Panc1 (cell line): ENCODE measurements around the gene MAIP1. TPM values are rescaled to one million over a fixed set of nuclear protein-coding genes. Genes with fewer than 3 reads are reported as not detected.

Experiments used
- ATAC-seq: fragments of 200-7000 bp; cut with Tn5 transposase; 2 replicates; pipeline ENCODE4 v1.9.1; 2020; ENCODE audit warnings: mild to moderate bottlenecking, moderate library complexity
- BruUV-seq: library from RNA; stranded (reverse); fragments of 400-500 nt; replicated peaks from 2 replicates; lab custom pipeline; 2021; lab: Mats Ljungman, UMichigan
- CTCF ChIA-PET: fragments of 300-600 bp; sonication (Branson Sonifier 250); formaldehyde crosslinking; loops from one replicate; lab custom pipeline; 2022; ENCODE audit warnings: antibody characterized with exemption; lab: Charles Lee
- POLR2A ChIA-PET: fragments of 300-600 bp; sonication (Branson Sonifier 250); formaldehyde crosslinking; loops from one replicate; lab custom pipeline; 2022; ENCODE audit warnings: antibody characterized with exemption; lab: Charles Lee
- DNase-seq: peaks from one replicate; pipeline ENCODE4 v3.0.0-alpha.2; 2010; ENCODE audit warnings: low read depth, low spot score
- H3K27ac ChIP-seq: 2 replicates; pipeline ENCODE4 v1.5.1; 2011; ENCODE audit warnings: mild to moderate bottlenecking, low read length, inconsistent platforms
- H3K27me3 ChIP-seq: fragments of 200-500 bp; sonication (Bioruptor generic); 2 replicates; pipeline ENCODE4 v1.6.0; 2014; ENCODE audit warnings: low read length, inconsistent platforms; ENCODE audit not compliant: control insufficient read depth, insufficient read depth
- H3K36me3 ChIP-seq: fragments of 200-500 bp; sonication (Bioruptor generic); 2 replicates; pipeline ENCODE4 v1.5.1; 2014; ENCODE audit warnings: inconsistent platforms, mild to moderate bottlenecking, low read length, moderate library complexity; ENCODE audit not compliant: control insufficient read depth, insufficient read depth
- H3K4me1 ChIP-seq: 2 replicates; pipeline ENCODE4 v1.5.1; 2011; ENCODE audit warnings: inconsistent platforms, mild to moderate bottlenecking, low read length, moderate library complexity; ENCODE audit not compliant: control insufficient read depth, insufficient read depth
- H3K4me3 ChIP-seq, 2 experiments: 2 replicates each; pipeline ENCODE4 v1.5.1; 2011 to 2012; ENCODE audit warnings: low read depth in 2 of 2, low read length in 2 of 2, mild to moderate bottlenecking in 2 of 2, inconsistent platforms in 1 of 2, moderate library complexity in 1 of 2
- H3K9me3 ChIP-seq: fragments of 200-500 bp; sonication (Bioruptor generic); 2 replicates; pipeline ENCODE4 v1.5.1; 2014; ENCODE audit warnings: low read depth, mild to moderate bottlenecking, inconsistent platforms, low read length, moderate library complexity; ENCODE audit not compliant: control insufficient read depth, insufficient read depth
- CTCF ChIP-seq: fragments of 450-650 bp; IDR thresholded peaks from 2 replicates; pipeline ENCODE4 v1.5.1; 2017; ENCODE audit warnings: mild to moderate bottlenecking
- POLR2AphosphoS5 ChIP-seq: IDR thresholded peaks from 2 replicates; pipeline ENCODE4 v1.6.1; 2012; ENCODE audit warnings: mild to moderate bottlenecking, low read depth, low read length, moderate library complexity
- REST ChIP-seq, 2 experiments: IDR thresholded peaks; 2 replicates each; pipeline ENCODE4 v1.6.1; 2011 to 2012; ENCODE audit warnings: low read depth in 2 of 2, control low read depth in 1 of 2, low read length in 1 of 2, mild to moderate bottlenecking in 1 of 2, moderate library complexity in 1 of 2; ENCODE audit not compliant: insufficient read depth in 1 of 2
- SIN3A ChIP-seq: IDR thresholded peaks from 2 replicates; pipeline ENCODE4 v1.6.1; 2012; ENCODE audit warnings: low read depth, mild to moderate bottlenecking, low read length, moderate library complexity, borderline replicate concordance; ENCODE audit not compliant: insufficient read depth
- TCF7L2 ChIP-seq: IDR thresholded peaks from 2 replicates; pipeline ENCODE4 v1.6.1; 2011; ENCODE audit warnings: mild to moderate bottlenecking, low read depth, low read length, inconsistent platforms
- in situ Hi-C: cut with HindIII; loops from 2 replicates; pipeline ENCODE4 v1.10.0; 2016; ENCODE audit warnings: low sequenced_read_pairs, low pct_unique_long_range_greater_than_20kb
- intact Hi-C: fragments of 100-400 bp; cut with micrococcal nuclease; formaldehyde crosslinking; loops from one replicate; pipeline ENCODE4 v1.10.0; 2022; ENCODE audit not compliant: unreplicated experiment
- total RNA-seq: library from RNA; stranded (reverse); gene quantifications from one replicate; pipeline ENCODE4 v1.2.1, GENCODE V29; 2021; ENCODE audit not compliant: unreplicated experiment

The MAIP1 gene
- total RNA-seq, 1 experiment from 2014 or later: 20.9 TPM

- no peaks in the 10 kb centered on the region for H3K9me3 ChIP-seq
- BruUV-seq: no TSS peak
- ATAC-seq: no peak
- ChIA-PET POLR2A (no interaction called here), CTCF (no interaction called here)
- no peaks in the 10 kb centered on the region; the same call in none of the 2 replicates for H3K4me1 ChIP-seq
- TF ChIP-seq REST (IDR thresholded peaks at IDR 0.05; ENCODE audit: insufficient read depth in 1 of 2, low read depth in 2 of 2, low read length in 1 of 2) (no peak), TCF7L2 (no peak), POLR2AphosphoS5 (no peak), SIN3A (no peak), CTCF (no peak)
- DNase-seq: no peak
- no peaks in the 10 kb centered on the region for H3K27me3 ChIP-seq
- no peak overlapping the region for H3K27ac ChIP-seq
- intact Hi-C loops (no loop called here), in situ Hi-C loops (no loop called here)
- H3K36me3 ChIP-seq: peaks cover 57% of the 10 kb centered on the region
- no peak overlapping the region for H3K4me3 ChIP-seq
These were observed 6.8 kb downstream of the MAIP1 start for GRCh38 chr2:199962203-199962602.

- peaks cover 36% of the 10 kb centered on the region for H3K36me3 ChIP-seq
- no peaks in the 10 kb centered on the region for H3K9me3 ChIP-seq
- intact Hi-C loops (no loop called here), in situ Hi-C loops (no loop called here)
- H3K4me3 ChIP-seq: no peak overlapping the region
- no peak overlapping the region for H3K27ac ChIP-seq
- BruUV-seq: no TSS peak
- TF ChIP-seq CTCF (no peak), POLR2AphosphoS5 (no peak), TCF7L2 (no peak), SIN3A (no peak), REST (IDR thresholded peaks at IDR 0.05; ENCODE audit: insufficient read depth in 1 of 2, low read depth in 2 of 2, low read length in 1 of 2) (no peak)
- POLR2A ChIA-PET: no interaction called here
- CTCF ChIA-PET: no interaction called here
- DNase-seq: no peak
- no peaks in the 10 kb centered on the region for H3K4me1 ChIP-seq
- ATAC-seq: no peak
- no peaks in the 10 kb centered on the region for H3K27me3 ChIP-seq
These were observed 11.0 kb downstream of the MAIP1 start for GRCh38 chr2:199966405-199966804.
